HepG2 (cell line): Measurements from ENCODE around the gene CPA2.

ENCODE experiments used
- EP300 ChIP-seq, 3 experiments: sonication (generic) in 1 of 3; formaldehyde crosslinking in 1 of 3; IDR thresholded peaks; 2 replicates each; pipeline versions ENCODE4 v1.5.1 to v1.6.1; 2011 to 2020; ENCODE audit warnings: low read depth in 2 of 3, low read length in 2 of 3, borderline replicate concordance in 1 of 3, improper control_type of control experiment in 1 of 3, mild to moderate bottlenecking in 1 of 3, missing genetic modification reagents in 1 of 3, moderate library complexity in 1 of 3
- EZH2 ChIP-seq: conservative IDR thresholded peaks from 2 replicates; pipeline ENCODE4 v1.6.1; 2012; ENCODE audit warnings: mild to moderate bottlenecking, low read depth, low read length, moderate library complexity
- KAT7 ChIP-seq: IDR thresholded peaks from 2 replicates; pipeline ENCODE4 v1.6.1; 2018; ENCODE audit warnings: borderline replicate concordance, missing compliant biosample characterization
- NBN ChIP-seq: fragments of 450-650 bp; conservative IDR thresholded peaks from 2 replicates; pipeline ENCODE4 v1.6.1; 2017
- NPAS2 ChIP-seq: sonication (generic); formaldehyde crosslinking; IDR thresholded peaks from 2 replicates; pipeline ENCODE4 v1.8.0; 2022; ENCODE audit warnings: mild to moderate bottlenecking, missing genetic modification reagents, borderline replicate concordance
- ZNF274 ChIP-seq: sonication (generic); formaldehyde crosslinking; IDR thresholded peaks from 2 replicates; pipeline ENCODE4 v1.5.1; 2020; ENCODE audit warnings: mild to moderate bottlenecking, missing genetic modification reagents
- TF ChIP-seq, protein P1 (sequence below): sonication (generic); formaldehyde crosslinking; IDR thresholded peaks from 2 replicates; pipeline ENCODE4 v1.8.1; 2022; ENCODE audit warnings: low read depth, mild to moderate bottlenecking, missing genetic modification reagents
- TF ChIP-seq, protein P2 (sequence below): IDR thresholded peaks from 2 replicates; pipeline ENCODE4 v1.6.1; 2018; ENCODE audit warnings: missing genetic modification reagents, mild to moderate bottlenecking, missing compliant biosample characterization
- TF ChIP-seq, protein P3 (sequence below): sonication (generic); formaldehyde crosslinking; IDR thresholded peaks from 2 replicates; pipeline ENCODE4 v1.8.1; 2022; ENCODE audit warnings: mild to moderate bottlenecking, missing genetic modification reagents
- TF ChIP-seq, protein P4 (sequence below): sonication (generic); formaldehyde crosslinking; IDR thresholded peaks from 2 replicates; pipeline ENCODE4 v1.5.0; 2020; ENCODE audit warnings: mild to moderate bottlenecking, missing genetic modification reagents, moderate library complexity
- TF ChIP-seq, protein P5 (sequence below): sonication (generic); formaldehyde crosslinking; IDR thresholded peaks from 2 replicates; pipeline ENCODE4 v1.8.0; 2022; ENCODE audit warnings: mild to moderate bottlenecking, missing genetic modification reagents, borderline replicate concordance
- TF ChIP-seq, protein P6 (sequence below): sonication (generic); formaldehyde crosslinking; IDR thresholded peaks from 2 replicates; pipeline ENCODE4 v1.4.0; 2020; ENCODE audit warnings: missing genetic modification reagents, borderline replicate concordance

DNA sequence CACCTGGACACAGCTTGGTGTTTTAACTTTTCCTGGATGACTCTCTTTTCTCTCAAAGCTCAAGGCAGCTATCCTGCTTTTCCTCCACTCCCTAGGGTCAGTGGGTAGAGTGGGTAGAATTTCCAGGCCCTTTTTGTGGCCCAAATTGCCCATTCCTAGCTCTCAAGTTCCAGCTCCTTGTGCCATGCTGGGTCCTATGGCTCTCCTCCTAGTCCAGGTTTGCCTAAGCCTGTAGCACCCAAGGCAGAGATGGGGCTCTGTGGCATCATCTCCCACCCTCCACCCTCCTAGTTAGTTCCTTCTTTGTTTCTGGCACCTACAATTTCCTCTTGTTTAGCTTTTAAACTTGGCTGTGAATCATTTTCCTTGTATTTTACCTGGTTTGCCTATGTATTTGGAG lies 36.0 kb downstream of the CPA2 start:
- TF ChIP-seq, protein P1, sequence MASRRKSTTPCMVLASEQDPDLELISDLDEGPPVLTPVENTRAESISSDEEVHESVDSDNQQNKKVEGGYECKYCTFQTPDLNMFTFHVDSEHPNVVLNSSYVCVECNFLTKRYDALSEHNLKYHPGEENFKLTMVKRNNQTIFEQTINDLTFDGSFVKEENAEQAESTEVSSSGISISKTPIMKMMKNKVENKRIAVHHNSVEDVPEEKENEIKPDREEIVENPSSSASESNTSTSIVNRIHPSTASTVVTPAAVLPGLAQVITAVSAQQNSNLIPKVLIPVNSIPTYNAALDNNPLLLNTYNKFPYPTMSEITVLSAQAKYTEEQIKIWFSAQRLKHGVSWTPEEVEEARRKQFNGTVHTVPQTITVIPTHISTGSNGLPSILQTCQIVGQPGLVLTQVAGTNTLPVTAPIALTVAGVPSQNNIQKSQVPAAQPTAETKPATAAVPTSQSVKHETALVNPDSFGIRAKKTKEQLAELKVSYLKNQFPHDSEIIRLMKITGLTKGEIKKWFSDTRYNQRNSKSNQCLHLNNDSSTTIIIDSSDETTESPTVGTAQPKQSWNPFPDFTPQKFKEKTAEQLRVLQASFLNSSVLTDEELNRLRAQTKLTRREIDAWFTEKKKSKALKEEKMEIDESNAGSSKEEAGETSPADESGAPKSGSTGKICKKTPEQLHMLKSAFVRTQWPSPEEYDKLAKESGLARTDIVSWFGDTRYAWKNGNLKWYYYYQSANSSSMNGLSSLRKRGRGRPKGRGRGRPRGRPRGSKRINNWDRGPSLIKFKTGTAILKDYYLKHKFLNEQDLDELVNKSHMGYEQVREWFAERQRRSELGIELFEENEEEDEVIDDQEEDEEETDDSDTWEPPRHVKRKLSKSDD (CRISPR knock-in tag): no peak
- TF ChIP-seq, protein P2, sequence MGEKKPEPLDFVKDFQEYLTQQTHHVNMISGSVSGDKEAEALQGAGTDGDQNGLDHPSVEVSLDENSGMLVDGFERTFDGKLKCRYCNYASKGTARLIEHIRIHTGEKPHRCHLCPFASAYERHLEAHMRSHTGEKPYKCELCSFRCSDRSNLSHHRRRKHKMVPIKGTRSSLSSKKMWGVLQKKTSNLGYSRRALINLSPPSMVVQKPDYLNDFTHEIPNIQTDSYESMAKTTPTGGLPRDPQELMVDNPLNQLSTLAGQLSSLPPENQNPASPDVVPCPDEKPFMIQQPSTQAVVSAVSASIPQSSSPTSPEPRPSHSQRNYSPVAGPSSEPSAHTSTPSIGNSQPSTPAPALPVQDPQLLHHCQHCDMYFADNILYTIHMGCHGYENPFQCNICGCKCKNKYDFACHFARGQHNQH (CRISPR knock-in tag): no peak
- no peak for TF ChIP-seq EZH2
- TF ChIP-seq KAT7: no peak
- TF ChIP-seq, protein P3, sequence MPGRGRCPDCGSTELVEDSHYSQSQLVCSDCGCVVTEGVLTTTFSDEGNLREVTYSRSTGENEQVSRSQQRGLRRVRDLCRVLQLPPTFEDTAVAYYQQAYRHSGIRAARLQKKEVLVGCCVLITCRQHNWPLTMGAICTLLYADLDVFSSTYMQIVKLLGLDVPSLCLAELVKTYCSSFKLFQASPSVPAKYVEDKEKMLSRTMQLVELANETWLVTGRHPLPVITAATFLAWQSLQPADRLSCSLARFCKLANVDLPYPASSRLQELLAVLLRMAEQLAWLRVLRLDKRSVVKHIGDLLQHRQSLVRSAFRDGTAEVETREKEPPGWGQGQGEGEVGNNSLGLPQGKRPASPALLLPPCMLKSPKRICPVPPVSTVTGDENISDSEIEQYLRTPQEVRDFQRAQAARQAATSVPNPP (CRISPR knock-in tag): no peak
- TF ChIP-seq, protein P4, sequence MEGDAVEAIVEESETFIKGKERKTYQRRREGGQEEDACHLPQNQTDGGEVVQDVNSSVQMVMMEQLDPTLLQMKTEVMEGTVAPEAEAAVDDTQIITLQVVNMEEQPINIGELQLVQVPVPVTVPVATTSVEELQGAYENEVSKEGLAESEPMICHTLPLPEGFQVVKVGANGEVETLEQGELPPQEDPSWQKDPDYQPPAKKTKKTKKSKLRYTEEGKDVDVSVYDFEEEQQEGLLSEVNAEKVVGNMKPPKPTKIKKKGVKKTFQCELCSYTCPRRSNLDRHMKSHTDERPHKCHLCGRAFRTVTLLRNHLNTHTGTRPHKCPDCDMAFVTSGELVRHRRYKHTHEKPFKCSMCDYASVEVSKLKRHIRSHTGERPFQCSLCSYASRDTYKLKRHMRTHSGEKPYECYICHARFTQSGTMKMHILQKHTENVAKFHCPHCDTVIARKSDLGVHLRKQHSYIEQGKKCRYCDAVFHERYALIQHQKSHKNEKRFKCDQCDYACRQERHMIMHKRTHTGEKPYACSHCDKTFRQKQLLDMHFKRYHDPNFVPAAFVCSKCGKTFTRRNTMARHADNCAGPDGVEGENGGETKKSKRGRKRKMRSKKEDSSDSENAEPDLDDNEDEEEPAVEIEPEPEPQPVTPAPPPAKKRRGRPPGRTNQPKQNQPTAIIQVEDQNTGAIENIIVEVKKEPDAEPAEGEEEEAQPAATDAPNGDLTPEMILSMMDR (CRISPR knock-in tag): no peak
- no peak for TF ChIP-seq NBN
- TF ChIP-seq, protein P5, sequence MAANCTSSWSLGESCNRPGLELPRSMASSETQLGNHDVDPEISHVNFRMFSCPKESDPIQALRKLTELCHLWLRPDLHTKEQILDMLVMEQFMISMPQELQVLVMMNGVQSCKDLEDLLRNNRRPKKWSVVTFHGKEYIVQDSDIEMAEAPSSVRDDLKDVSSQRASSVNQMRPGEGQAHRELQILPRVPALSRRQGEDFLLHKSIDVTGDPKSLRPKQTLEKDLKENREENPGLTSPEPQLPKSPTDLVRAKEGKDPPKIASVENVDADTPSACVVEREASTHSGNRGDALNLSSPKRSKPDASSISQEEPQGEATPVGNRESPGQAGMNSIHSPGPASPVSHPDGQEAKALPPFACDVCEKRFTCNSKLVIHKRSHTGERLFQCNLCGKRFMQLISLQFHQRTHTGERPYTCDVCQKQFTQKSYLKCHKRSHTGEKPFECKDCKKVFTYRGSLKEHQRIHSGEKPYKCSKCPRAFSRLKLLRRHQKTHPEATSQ (CRISPR knock-in tag): no peak
- TF ChIP-seq ZNF274 (CRISPR knock-in tag): no peak
- no peak for TF ChIP-seq NPAS2 (CRISPR knock-in tag)
- TF ChIP-seq, protein P6, sequence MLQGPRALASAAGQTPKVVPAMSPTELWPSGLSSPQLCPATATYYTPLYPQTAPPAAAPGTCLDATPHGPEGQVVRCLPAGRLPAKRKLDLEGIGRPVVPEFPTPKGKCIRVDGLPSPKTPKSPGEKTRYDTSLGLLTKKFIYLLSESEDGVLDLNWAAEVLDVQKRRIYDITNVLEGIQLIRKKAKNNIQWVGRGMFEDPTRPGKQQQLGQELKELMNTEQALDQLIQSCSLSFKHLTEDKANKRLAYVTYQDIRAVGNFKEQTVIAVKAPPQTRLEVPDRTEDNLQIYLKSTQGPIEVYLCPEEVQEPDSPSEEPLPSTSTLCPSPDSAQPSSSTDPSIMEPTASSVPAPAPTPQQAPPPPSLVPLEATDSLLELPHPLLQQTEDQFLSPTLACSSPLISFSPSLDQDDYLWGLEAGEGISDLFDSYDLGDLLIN (CRISPR knock-in tag): no peak
- TF ChIP-seq EP300 (IDR thresholded peaks at IDR 0.05; ENCODE audit: low read depth in 2 of 2, low read length in 2 of 2): no peak
- TF ChIP-seq EP300 (CRISPR knock-in tag; IDR thresholded peaks at IDR 0.05; ENCODE audit: borderline replicate concordance): no peak
